ENCODE data around the gene LEMD3.
A peak's percentile ranks its signal among the peaks of the same experiment; 100 is the strongest.

DNA sequence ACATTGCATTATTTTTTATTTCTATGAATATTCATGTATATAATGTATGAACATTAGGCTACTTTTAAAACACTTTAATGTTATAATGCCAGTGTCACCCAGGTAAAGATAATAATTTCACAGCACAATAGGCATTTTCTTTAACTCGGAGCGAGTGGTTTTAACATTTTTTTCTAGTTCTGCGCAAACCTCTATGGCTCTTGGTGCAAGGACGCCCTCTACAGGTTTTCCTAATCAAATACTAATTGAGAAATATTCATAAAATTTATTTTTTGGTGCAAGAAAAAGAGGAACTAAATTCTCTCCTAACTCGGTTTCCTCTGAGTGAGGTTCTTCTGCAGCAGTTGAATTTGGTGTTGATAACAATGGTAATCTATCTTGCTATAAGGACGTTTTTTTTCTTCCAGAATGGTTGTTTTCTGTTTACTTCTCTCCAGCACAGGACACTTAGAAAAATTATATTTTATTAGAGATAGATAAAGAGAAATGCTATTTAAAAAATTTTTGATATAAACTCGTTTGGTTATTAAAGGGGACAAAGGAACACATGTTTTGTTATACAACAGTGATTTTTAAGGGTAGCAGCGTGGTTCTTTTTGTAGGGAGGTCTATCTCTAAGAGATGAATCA lies 45.8 kb upstream of the LEMD3 start:
- TF ChIP-seq, protein P1, sequence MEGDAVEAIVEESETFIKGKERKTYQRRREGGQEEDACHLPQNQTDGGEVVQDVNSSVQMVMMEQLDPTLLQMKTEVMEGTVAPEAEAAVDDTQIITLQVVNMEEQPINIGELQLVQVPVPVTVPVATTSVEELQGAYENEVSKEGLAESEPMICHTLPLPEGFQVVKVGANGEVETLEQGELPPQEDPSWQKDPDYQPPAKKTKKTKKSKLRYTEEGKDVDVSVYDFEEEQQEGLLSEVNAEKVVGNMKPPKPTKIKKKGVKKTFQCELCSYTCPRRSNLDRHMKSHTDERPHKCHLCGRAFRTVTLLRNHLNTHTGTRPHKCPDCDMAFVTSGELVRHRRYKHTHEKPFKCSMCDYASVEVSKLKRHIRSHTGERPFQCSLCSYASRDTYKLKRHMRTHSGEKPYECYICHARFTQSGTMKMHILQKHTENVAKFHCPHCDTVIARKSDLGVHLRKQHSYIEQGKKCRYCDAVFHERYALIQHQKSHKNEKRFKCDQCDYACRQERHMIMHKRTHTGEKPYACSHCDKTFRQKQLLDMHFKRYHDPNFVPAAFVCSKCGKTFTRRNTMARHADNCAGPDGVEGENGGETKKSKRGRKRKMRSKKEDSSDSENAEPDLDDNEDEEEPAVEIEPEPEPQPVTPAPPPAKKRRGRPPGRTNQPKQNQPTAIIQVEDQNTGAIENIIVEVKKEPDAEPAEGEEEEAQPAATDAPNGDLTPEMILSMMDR (conservative IDR thresholded peaks at IDR 0.05; ENCODE audit: low read depth, low read length): peak; percentile 86
- TF ChIP-seq EZH2 (IDR thresholded peaks at IDR 0.05; ENCODE audit: low read length, unreplicated experiment) (no peak), EZH2phosphoT487 (IDR thresholded peaks at IDR 0.05; ENCODE audit: borderline replicate concordance, low read length) (no peak)
